LNCAP (cell line): ENCODE measurements around the gene PBRM1.

Experiments
- TF ChIP-seq, protein P1 (sequence below): fragments of 450-650 bp; IDR thresholded peaks from 2 replicates; pipeline ENCODE4 v1.5.1; 2017; ENCODE audit warnings: mild to moderate bottlenecking

Gene PBRM1

DNA sequence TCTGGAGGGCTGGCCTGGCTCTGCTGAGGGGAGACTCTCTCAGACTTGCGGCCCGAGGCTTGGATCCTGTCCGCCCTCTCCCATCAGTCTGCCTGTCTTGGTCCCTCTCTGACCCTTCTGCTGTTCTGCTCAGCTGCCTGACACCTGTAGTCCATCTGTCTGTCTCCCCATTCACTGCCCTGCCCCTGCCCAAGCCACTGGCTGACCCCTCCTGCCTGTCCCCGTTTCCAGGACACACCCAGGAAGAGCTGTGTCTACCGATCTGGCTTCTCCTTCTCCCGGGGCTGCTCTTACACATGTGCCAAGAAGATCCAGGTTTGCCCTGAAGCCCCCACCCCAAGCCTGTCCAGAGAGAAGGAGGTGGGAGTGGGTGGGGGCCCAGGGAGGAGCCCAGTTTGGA, 170.5 kb downstream of the PBRM1 start:
- TF ChIP-seq, protein P1, sequence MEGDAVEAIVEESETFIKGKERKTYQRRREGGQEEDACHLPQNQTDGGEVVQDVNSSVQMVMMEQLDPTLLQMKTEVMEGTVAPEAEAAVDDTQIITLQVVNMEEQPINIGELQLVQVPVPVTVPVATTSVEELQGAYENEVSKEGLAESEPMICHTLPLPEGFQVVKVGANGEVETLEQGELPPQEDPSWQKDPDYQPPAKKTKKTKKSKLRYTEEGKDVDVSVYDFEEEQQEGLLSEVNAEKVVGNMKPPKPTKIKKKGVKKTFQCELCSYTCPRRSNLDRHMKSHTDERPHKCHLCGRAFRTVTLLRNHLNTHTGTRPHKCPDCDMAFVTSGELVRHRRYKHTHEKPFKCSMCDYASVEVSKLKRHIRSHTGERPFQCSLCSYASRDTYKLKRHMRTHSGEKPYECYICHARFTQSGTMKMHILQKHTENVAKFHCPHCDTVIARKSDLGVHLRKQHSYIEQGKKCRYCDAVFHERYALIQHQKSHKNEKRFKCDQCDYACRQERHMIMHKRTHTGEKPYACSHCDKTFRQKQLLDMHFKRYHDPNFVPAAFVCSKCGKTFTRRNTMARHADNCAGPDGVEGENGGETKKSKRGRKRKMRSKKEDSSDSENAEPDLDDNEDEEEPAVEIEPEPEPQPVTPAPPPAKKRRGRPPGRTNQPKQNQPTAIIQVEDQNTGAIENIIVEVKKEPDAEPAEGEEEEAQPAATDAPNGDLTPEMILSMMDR: no peak

DNA sequence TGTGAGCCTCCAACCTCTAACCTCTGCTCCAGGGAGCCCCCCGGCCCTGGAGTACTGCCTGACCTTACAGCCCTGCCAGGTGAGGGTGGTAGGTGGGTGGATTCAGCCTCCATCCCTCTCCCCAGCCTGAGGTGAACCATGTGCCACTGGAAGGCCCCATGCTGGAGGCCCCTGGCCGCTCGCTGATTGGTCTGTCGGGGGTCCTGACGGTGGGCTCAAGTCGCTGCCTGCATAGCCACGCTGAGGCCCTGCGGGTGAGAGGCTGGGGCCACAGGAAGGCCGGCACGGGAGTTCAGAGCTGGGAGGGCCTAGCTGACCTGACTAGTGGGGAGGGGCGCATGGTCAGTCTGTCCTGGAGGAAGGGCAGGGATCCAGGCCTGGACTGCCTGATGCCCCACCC, 171.1 kb downstream of the PBRM1 start:
- TF ChIP-seq, protein P1: no peak

DNA sequence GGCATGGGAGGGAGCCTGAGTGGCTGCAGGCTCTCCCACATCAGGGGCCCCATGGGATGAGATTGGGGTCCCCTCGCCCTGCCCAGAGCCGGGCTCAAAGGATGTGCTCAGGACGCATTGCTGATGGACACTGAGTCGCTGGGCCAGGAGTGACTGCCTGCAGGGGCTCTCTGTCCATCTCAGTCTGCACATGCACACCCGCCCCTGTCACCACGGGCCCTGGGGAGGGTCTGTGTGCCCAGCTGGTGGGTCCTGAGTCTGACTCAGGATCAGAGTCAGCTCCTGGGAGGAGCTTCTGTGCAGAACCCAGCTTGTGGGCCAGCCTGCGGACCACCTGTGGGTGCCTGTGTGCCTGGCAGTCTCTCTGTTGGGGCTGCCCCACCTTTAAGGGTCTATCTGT, 172.4 kb downstream of the PBRM1 start:
- TF ChIP-seq, protein P1: no peak

DNA sequence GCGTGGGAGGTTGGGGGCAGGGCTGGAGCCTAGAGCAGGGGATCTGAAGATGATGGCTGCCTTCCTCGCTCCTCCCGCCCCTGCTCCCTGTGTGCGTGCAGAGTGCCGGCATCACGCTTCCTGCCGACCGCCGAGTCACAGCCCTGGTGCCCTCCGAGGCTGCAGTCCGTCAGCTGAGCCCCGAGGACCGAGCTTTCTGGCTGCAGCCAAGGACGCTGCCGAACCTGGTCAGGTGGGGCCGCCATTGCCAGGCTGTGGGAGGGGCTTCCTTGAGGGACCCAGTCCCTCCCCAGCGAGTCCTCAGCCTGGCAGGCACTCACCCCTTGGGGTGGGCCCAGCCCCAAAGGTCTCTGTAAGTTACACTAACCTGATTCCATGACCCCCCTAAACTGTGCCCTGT, 173.0 kb downstream of the PBRM1 start:
- TF ChIP-seq, protein P1: no peak

DNA sequence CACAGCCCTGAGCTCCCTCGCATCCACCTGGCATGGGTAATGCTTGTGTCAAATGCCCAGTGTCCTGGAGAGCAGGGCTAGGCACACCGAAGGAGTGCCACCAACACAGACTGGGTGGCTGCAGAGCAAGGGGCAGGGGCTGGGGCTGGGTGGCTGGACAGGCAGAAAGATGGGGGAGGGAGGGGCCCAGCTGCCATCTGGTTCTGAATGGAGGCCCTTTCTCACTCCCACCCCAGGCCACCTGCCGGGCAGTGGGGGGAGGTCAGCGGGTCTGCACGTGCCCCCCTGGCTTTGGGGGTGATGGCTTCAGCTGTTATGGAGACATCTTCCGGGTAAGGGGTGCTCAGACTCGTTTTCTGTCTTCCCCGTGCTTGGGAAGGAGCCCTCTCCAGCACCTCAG, 173.6 kb downstream of the PBRM1 start:
- TF ChIP-seq, protein P1: no peak

DNA sequence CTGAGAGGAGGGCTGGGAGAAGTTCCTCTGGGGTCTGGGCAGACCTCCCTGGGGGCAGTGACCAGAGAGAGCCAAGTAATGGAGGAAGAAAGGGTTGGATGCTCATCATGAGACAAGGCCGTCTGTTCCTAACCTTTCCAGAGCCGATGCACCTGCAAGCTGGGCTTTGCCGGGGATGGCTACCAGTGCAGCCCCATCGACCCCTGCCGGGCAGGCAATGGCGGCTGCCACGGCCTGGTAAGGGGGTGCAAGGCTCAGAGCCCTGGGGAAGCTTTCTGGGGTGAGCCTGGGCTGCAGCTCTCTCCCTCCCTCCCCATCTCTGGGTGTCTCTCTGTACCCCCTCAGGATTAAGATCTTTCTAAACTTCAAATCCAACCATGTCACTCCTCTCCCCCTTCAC, 174.2 kb downstream of the PBRM1 start:
- TF ChIP-seq, protein P1: no peak

DNA sequence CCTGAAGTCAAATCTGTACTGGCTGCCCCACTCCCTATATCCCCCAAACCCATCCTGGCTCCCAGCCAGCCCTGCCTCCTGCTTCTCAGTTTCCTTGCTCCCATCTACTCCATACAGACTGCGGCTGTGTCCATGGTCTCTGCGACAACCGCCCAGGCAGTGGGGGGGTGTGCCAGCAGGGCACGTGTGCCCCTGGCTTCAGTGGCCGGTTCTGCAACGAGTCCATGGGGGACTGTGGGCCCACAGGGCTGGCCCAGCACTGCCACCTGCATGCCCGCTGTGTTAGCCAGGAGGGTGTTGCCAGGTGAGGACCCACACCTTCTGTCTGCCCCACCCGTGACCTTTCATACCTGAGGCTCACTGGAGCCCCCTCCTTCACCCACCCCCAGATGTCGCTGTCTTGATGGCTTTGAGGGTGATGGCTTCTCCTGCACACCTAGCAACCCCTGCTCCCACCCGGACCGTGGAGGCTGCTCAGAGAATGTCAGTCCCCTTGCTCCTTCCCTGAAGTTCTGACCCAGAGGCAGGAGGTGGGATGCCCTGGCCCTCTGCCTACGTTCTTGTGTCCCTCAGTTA, 175.9 kb downstream of the PBRM1 start:
- TF ChIP-seq, protein P1: no peak

DNA sequence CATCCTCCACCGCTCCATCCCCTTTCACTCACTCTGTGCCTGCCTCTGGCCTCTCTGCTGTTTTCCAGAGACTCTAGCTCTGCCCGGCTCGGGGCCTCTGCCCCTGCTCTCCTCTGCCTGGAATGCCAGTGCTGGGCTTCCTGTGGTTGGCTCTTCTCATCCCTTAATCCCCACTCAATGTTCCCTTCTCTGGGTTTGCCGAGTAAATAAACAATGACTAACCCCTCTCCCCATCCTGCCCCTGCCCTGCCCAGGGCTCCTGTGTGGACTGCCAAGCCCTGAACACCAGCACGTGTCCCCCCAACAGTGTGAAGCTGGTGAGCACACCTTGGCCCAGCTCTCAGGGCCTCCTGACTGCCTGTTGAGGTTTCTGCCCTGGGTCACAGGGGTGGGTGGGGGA, 178.4 kb downstream of the PBRM1 start:
- TF ChIP-seq, protein P1: no peak
